GM12891 (cell line): ENCODE measurements around the gene TPO.
A peak's percentile ranks its signal among the peaks of the same experiment; 100 is the strongest.
"Not testable (repeated sequence)": the region's sequence is repeated elsewhere in the genome, so short reads cannot be mapped to it uniquely, and the experiment has no call there.

ENCODE experiments used
- DNase-seq: peaks from one replicate; pipeline ENCODE4 v3.0.0; 2011; ENCODE audit warnings: low spot score; ENCODE audit not compliant: insufficient read length
- FAIRE-seq: peaks from 2 replicates; lab custom pipeline; 2011; peaks lifted over from hg19 to GRCh38; lab: Jason Lieb, UNC
- PAX5 ChIP-seq: IDR thresholded peaks from 2 replicates; pipeline ENCODE4 v1.6.1; 2011; ENCODE audit warnings: low read length, moderate library complexity, mild to moderate bottlenecking; ENCODE audit not compliant: insufficient read depth, severe bottlenecking
- POLR2A ChIP-seq: IDR thresholded peaks from 2 replicates; pipeline ENCODE4 v1.6.1; 2011; ENCODE audit warnings: low read depth, low read length, control low read depth
- POLR2AphosphoS5 ChIP-seq: IDR thresholded peaks from 2 replicates; pipeline ENCODE4 v1.6.1; 2011; ENCODE audit warnings: low read depth, low read length, control low read depth
- POU2F2 ChIP-seq: IDR thresholded peaks from 2 replicates; pipeline ENCODE4 v1.6.1; 2011; ENCODE audit warnings: low read depth, mild to moderate bottlenecking, control low read depth, low read length, moderate library complexity
- SPI1 ChIP-seq: IDR thresholded peaks from 2 replicates; pipeline ENCODE4 v1.6.1; 2011; ENCODE audit warnings: low read depth, low read length, control low read depth
- TAF1 ChIP-seq: IDR thresholded peaks from 2 replicates; pipeline ENCODE4 v1.6.1; 2011; ENCODE audit warnings: low read depth, low read length, control low read depth

The TPO gene

GRCh38 chr2:1378456-1379150 is 34.7 kb upstream of the TPO start:
- DNase-seq: no peak
- TF ChIP-seq POU2F2 (no peak), SPI1 (no peak), POLR2A (no peak), TAF1 (no peak), PAX5 (no peak), POLR2AphosphoS5 (no peak)

GRCh38 chr2:1381644-1382043 is 31.6 kb upstream of the TPO start:
- no peak for TF ChIP-seq POLR2A
- no peak for FAIRE-seq

More at GRCh38 chr2:1378456-1379150, 34.7 kb upstream of the TPO start:
- FAIRE-seq: no peak

GRCh38 chr2:1387954-1388725 is 25.1 kb upstream of the TPO start:
- not testable (repeated sequence) for DNase-seq, FAIRE-seq

More at GRCh38 chr2:1381644-1382043, 31.6 kb upstream of the TPO start:
- DNase-seq: no peak

GRCh38 chr2:1390118-1390517 is 23.1 kb upstream of the TPO start:
- not testable (repeated sequence) for FAIRE-seq, DNase-seq

GRCh38 chr2:1393321-1393720 is 19.9 kb upstream of the TPO start:
- no peak for FAIRE-seq
- TF ChIP-seq TAF1 (no peak), SPI1 (no peak), PAX5 (no peak), POU2F2 (no peak)

GRCh38 chr2:1394709-1395408 is 18.4 kb upstream of the TPO start:
- no peak for DNase-seq
- FAIRE-seq: no peak
- no peak for TF ChIP-seq SPI1

More at GRCh38 chr2:1393321-1393720, 19.9 kb upstream of the TPO start:
- no peak for DNase-seq

- DNase-seq: no peak
- no peak for TF ChIP-seq SPI1
- TF ChIP-seq POLR2AphosphoS5: no peak
- TF ChIP-seq TAF1: no peak
- TF ChIP-seq POU2F2: no peak
- no peak for TF ChIP-seq POLR2A
- no peak for TF ChIP-seq PAX5
- no peak for FAIRE-seq
Observed at GRCh38 chr2:1397350-1397749, 15.9 kb upstream of the TPO start.

- no peak for FAIRE-seq
- DNase-seq: no peak
- TF ChIP-seq TAF1 (no peak), POLR2A (no peak), POLR2AphosphoS5 (no peak), PAX5 (no peak), POU2F2 (no peak), SPI1 (no peak)
Observed at GRCh38 chr2:1398191-1398590, 15.1 kb upstream of the TPO start.

GRCh38 chr2:1400943-1401735 is 12.1 kb upstream of the TPO start:
- FAIRE-seq (no peak), DNase-seq (peak; percentile 25)
- no peak for TF ChIP-seq POLR2A
- no peak for TF ChIP-seq SPI1
- TF ChIP-seq POLR2AphosphoS5: no peak
- no peak for TF ChIP-seq PAX5
- no peak for TF ChIP-seq POU2F2
- no peak for TF ChIP-seq TAF1

- TF ChIP-seq POU2F2: no peak
- TF ChIP-seq PAX5: no peak
- TF ChIP-seq POLR2AphosphoS5: no peak
- TF ChIP-seq SPI1: no peak
- no peak for TF ChIP-seq POLR2A
- no peak for TF ChIP-seq TAF1
- FAIRE-seq (no peak), DNase-seq (no peak)
Observed at GRCh38 chr2:1402064-1402463, 11.2 kb upstream of the TPO start.

GRCh38 chr2:1403565-1403964 is 9.7 kb upstream of the TPO start:
- DNase-seq (no peak), FAIRE-seq (no peak)
- TF ChIP-seq PAX5 (no peak), POLR2AphosphoS5 (no peak), POU2F2 (no peak), SPI1 (no peak), TAF1 (no peak), POLR2A (no peak)
